Ramos (cell line): ENCODE measurements around the gene TMEM181.
"Not testable (repeated sequence)": the region's sequence is repeated elsewhere in the genome, so short reads cannot be mapped to it uniquely, and the experiment has no call there.

Source experiments
- in situ Hi-C: fragments of 300-500 bp; cut with MboI; formaldehyde crosslinking; loops from one replicate; pipeline ENCODE4 v1.14.3; 2022; ENCODE audit warnings: low sequenced_read_pairs; ENCODE audit not compliant: unreplicated experiment

TMEM181 gene

GRCh38 chr6:158651981-158652737, 92.3 kb downstream of the TMEM181 start:
- in situ Hi-C loops: not testable (repeated sequence)

- in situ Hi-C loops: no loop called here
These were observed 93.9 kb downstream of the TMEM181 start for GRCh38 chr6:158653577-158654354.

GRCh38 chr6:158654498-158654897, 94.6 kb downstream of the TMEM181 start:
- in situ Hi-C loops: no loop called here

- in situ Hi-C loops: no loop called here
These were observed 95.1 kb downstream of the TMEM181 start for GRCh38 chr6:158654960-158655489.

- in situ Hi-C loops: no loop called here
These were observed 95.9 kb downstream of the TMEM181 start for GRCh38 chr6:158655569-158656450.

GRCh38 chr6:158656986-158657385, 97.1 kb downstream of the TMEM181 start:
- in situ Hi-C loops: not testable (repeated sequence)

- in situ Hi-C loops: no loop called here
These were observed 100.5 kb downstream of the TMEM181 start for GRCh38 chr6:158660333-158660754.

GRCh38 chr6:158661156-158661685, 101.3 kb downstream of the TMEM181 start:
- in situ Hi-C loops: no loop called here

GRCh38 chr6:158662607-158662953, 102.7 kb downstream of the TMEM181 start:
- in situ Hi-C loops: no loop called here

GRCh38 chr6:158662954-158663624, 103.2 kb downstream of the TMEM181 start:
- in situ Hi-C loops: no loop called here

GRCh38 chr6:158663625-158664165, 103.8 kb downstream of the TMEM181 start:
- in situ Hi-C loops: no loop called here

- in situ Hi-C loops: no loop called here
These were observed 105.4 kb downstream of the TMEM181 start for GRCh38 chr6:158665332-158665731.

GRCh38 chr6:158666628-158667359, 106.9 kb downstream of the TMEM181 start:
- in situ Hi-C loops: no loop called here

GRCh38 chr6:158667360-158667981, 107.6 kb downstream of the TMEM181 start:
- in situ Hi-C loops: no loop called here

GRCh38 chr6:158668707-158669103, 108.8 kb downstream of the TMEM181 start:
- in situ Hi-C loops: no loop called here

- in situ Hi-C loops: no loop called here
These were observed 109.5 kb downstream of the TMEM181 start for GRCh38 chr6:158669145-158670035.

GRCh38 chr6:158672119-158672518, 112.2 kb downstream of the TMEM181 start:
- in situ Hi-C loops: not testable (repeated sequence)
